ENCODE measurements around the gene NSUN2. TPM values are rescaled to one million over a fixed set of nuclear protein-coding genes. Genes with fewer than 3 reads are reported as not detected.
"Not testable (repeated sequence)": the region's sequence is repeated elsewhere in the genome, so short reads cannot be mapped to it uniquely, and the experiment has no call there.

The NSUN2 gene
- total RNA-seq, 2 experiments from 2014 or later = 110 to 111 TPM

DNA sequence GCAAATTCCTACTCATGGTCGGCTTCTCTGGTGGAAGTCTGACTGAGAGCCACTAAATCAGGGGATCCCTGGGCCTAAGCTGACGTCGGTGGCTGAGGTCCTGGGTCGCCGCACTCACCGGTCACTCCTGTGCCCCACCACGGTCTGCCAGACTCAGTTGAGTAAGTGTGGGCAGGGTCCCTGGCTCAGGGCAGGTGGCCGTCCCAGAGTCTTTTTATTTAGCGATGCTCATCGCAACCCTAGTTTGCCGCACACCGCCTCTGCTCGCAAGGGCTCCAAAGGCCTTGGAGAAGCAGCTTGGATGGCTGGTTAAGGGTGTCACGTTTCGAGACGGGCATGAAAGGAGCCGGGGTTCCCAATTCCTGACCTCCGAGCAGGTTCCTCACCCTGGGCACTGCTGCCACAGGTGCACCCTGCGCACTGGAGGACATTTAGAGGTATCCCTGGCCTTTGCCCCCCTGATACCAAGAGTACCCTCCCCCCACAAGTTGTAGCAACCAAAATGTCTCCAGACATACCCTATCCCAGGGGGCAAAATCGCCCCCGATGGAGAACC, 59.9 kb downstream of the NSUN2 start:
- no peak overlapping the region for H3K27ac Mint-ChIP-seq
- no peaks in the 10 kb centered on the region for H3K36me3 Mint-ChIP-seq (ENCODE audit: low read depth)
- ChIA-PET CTCF (no interaction called here), POLR2A (no interaction called here)
- H3K4me1 Mint-ChIP-seq (ENCODE audit: low read depth) = no peaks in the 10 kb centered on the region
- intact Hi-C loops (cut with micrococcal nuclease) = no loop called here
- peaks cover 10% of the 10 kb centered on the region for H3K27me3 Mint-ChIP-seq
- no peak overlapping the region for H3K4me3 Mint-ChIP-seq
- no peak for ATAC-seq
- TF ChIP-seq, protein P1, sequence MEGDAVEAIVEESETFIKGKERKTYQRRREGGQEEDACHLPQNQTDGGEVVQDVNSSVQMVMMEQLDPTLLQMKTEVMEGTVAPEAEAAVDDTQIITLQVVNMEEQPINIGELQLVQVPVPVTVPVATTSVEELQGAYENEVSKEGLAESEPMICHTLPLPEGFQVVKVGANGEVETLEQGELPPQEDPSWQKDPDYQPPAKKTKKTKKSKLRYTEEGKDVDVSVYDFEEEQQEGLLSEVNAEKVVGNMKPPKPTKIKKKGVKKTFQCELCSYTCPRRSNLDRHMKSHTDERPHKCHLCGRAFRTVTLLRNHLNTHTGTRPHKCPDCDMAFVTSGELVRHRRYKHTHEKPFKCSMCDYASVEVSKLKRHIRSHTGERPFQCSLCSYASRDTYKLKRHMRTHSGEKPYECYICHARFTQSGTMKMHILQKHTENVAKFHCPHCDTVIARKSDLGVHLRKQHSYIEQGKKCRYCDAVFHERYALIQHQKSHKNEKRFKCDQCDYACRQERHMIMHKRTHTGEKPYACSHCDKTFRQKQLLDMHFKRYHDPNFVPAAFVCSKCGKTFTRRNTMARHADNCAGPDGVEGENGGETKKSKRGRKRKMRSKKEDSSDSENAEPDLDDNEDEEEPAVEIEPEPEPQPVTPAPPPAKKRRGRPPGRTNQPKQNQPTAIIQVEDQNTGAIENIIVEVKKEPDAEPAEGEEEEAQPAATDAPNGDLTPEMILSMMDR (IDR thresholded peaks at IDR 0.05) = no peak
- no peak for DNase-seq
- no peaks in the 10 kb centered on the region for H3K9me3 Mint-ChIP-seq

DNA sequence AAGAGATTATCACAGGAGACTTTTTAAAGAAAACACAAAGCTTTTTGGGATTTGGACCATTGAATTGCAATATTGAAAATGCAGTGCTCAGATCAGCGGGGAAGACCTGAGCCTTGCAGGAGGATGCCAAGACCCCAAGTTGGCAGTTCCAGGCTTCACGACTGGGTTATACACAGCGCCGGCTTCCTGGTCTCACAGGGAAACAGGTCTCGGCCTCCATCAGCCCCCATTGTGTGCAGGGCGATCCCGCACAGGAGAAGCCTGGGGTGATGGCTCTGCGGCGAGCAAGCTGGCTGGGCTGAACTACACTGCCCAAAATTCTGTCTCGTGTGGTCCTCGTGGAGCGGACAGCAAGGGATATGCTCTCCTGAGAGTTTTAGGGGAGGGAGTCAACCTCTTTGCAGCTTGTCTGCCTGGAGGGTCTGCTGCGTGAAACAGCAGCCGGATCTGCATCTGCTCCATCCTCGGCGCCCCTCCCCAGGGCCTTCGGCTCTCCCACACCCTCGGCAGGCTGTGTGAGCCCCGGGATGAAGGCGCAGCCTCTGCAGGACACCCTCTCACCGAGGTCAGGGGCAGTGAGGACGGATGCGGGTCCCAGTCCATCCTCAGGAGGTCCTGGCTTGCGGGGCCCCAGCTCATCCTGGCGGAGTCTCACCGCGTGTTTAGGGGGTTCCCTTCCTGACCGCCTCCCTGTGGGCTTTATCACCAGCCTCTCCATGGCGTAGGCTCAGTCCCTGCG, 60.6 kb downstream of the NSUN2 start:
- intact Hi-C loops (cut with micrococcal nuclease) = no loop called here
- ATAC-seq = no peak
- no peaks in the 10 kb centered on the region for H3K36me3 Mint-ChIP-seq (ENCODE audit: low read depth)
- POLR2A ChIA-PET = no interaction called here
- H3K27me3 Mint-ChIP-seq = peaks cover 10% of the 10 kb centered on the region
- CTCF ChIA-PET = no interaction called here
- H3K4me3 Mint-ChIP-seq = no peak overlapping the region
- no peak overlapping the region for H3K27ac Mint-ChIP-seq
- no peak for DNase-seq
- H3K9me3 Mint-ChIP-seq = no peaks in the 10 kb centered on the region
- TF ChIP-seq, protein P1 (IDR thresholded peaks at IDR 0.05) = no peak
- H3K4me1 Mint-ChIP-seq (ENCODE audit: low read depth) = no peaks in the 10 kb centered on the region

DNA sequence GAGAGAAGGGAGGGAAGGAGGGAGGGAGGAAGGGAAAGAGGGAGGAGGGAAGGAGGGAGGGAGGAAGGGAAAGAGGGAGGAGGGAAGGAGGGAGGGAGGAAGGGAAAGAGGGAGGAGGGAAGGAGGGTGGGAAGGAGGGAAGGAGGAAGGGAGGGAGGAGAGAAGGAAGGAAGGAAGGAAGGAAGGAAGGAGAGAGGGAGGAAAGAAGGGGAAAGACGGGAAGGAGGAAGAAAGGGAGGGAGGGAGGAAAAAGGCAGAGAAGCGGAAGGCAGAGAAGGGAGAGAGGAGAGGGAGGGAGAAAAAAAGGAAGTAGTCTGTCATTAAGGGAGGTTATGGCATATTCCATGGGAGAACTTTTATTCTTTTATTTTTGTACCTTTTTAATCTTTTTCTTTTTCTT, 61.2 kb downstream of the NSUN2 start:
- ATAC-seq; H3K27ac Mint-ChIP-seq; H3K9me3 Mint-ChIP-seq; H3K36me3 Mint-ChIP-seq (ENCODE audit: low read depth); POLR2A ChIA-PET; H3K4me1 Mint-ChIP-seq (ENCODE audit: low read depth); H3K4me3 Mint-ChIP-seq; intact Hi-C loops (cut with micrococcal nuclease); DNase-seq; CTCF ChIA-PET: not testable (repeated sequence)
- peaks cover 17% of the 10 kb centered on the region for H3K27me3 Mint-ChIP-seq

DNA sequence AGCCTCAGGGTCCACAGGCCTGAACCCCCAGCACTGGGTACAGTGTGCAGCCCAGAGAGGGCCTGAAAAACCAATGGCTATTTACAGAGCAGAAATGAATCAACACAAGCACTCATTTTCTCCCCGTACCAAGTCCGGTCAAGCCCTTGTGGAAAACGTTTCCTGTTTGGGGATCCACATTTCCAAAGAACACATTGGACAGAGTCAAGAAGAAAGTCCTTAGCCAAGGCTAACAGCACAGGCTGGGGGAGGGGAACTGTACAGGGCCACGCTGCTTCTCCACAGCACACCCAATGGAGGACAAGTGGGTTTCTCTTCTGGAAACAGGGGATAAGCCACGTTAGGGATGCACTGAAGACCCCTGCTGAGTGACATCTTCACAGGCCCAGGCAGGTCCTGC, 62.3 kb downstream of the NSUN2 start:
- H3K4me1 Mint-ChIP-seq (ENCODE audit: low read depth) = no peaks in the 10 kb centered on the region
- DNase-seq (no peak), ATAC-seq (no peak)
- TF ChIP-seq, protein P1 (IDR thresholded peaks at IDR 0.05) = no peak
- H3K9me3 Mint-ChIP-seq = no peaks in the 10 kb centered on the region
- H3K36me3 Mint-ChIP-seq (ENCODE audit: low read depth) = no peaks in the 10 kb centered on the region
- ChIA-PET POLR2A (no interaction called here), CTCF (no interaction called here)
- intact Hi-C loops (cut with micrococcal nuclease) = no loop called here
- H3K27me3 Mint-ChIP-seq = peaks cover 19% of the 10 kb centered on the region
- H3K27ac Mint-ChIP-seq = no peak overlapping the region
- H3K4me3 Mint-ChIP-seq = no peak overlapping the region

DNA sequence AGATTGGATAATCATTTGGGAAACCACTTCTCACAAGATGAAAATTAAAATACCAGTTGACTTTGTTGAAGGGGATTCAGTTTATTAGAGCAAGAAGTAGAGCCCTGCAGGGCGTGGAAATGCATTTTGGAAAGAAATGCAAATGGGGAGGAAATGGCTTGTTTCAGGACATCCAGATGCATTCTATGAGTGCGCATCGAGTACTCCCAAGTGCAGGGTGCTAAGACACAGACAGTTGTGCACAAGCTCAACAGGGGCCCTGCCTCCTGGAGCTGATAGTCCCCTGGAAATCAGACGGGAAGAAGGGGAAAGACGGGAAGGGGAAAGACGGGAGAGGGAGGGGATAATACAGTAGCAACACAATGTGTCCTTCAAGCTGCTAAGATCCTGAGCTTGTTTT, 64.0 kb downstream of the NSUN2 start:
- no peak overlapping the region for H3K4me3 Mint-ChIP-seq
- no peak overlapping the region for H3K27ac Mint-ChIP-seq
- TF ChIP-seq, protein P1 (IDR thresholded peaks at IDR 0.05) = no peak
- ChIA-PET POLR2A (no interaction called here), CTCF (no interaction called here)
- no peaks in the 10 kb centered on the region for H3K36me3 Mint-ChIP-seq (ENCODE audit: low read depth)
- H3K27me3 Mint-ChIP-seq = peaks cover 21% of the 10 kb centered on the region
- H3K9me3 Mint-ChIP-seq = no peaks in the 10 kb centered on the region
- ATAC-seq (no peak), DNase-seq (no peak)
- H3K4me1 Mint-ChIP-seq (ENCODE audit: low read depth) = no peaks in the 10 kb centered on the region
- intact Hi-C loops (cut with micrococcal nuclease) = no loop called here
